Measurements from ENCODE around the gene ICAM2.
A peak's percentile ranks its signal among the peaks of the same experiment; 100 is the strongest.

The ICAM2 gene

DNA sequence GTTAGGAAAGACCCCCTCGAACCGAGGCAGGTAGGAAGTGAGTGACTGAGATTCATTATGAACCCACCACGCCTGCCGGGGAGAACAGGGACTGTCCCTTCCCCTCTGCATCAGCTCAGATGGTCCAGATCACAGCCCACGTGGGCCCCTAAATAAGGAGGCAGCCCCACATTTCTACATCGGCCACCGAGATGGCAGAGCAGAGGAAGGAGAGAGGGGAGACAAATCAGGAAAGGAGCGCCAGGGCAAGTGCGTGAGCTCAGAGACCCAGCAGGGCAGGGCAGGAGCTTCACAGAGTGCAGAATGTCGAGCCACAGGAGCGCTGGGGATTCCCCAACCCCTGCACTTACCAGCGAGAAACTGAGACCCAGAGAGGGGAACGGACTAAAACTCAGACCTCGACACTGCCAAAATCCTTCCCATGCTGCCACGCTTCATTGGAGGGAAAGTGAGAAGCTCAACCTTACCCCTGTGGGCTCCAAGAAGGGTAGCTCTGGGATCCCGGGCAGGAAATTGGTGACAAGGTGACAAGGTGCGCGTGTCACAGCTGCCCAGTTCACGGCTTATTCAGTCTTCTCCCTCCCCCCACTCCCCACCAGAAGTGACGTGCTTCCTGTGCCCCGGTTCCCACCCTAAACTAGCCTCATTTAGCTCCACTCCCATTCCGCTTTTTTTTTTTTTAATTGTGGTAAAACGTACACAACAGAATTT lies at the start of gene ICAM2:
Gene ICAM2, minus strand, starts transcription at position 578 of the 711 bp plus-strand sequence. CDS start 13,942 bp downstream, outside the sequence.
- peak within 1 kb of the TSS; percentile 20; the same call in 1 of the 2 replicates for H3K4me3 ChIP-seq (ENCODE audit: low read depth, low read length)

DNA sequence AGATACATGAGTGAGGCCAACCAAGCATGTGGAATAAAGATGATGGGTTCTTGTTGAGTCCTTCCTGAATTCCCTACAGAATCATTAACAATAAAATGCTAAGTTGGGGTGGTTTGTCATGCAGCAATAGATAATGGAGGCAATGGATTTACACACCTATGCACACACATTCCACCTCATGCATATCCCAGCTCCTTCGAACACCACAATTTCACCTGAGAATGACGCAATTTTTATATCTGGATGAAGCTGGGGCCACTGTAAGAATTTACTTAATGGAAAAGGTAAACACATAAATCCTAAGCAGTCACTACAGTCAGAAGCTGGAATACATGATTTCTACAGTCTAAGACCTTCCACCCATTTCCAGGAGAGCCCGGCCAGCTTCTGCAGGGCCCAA lies 49.8 kb upstream of the ICAM2 start:
- no peak for DNase-seq (ENCODE audit: low read depth, low spot score)
- TF ChIP-seq, protein P1, sequence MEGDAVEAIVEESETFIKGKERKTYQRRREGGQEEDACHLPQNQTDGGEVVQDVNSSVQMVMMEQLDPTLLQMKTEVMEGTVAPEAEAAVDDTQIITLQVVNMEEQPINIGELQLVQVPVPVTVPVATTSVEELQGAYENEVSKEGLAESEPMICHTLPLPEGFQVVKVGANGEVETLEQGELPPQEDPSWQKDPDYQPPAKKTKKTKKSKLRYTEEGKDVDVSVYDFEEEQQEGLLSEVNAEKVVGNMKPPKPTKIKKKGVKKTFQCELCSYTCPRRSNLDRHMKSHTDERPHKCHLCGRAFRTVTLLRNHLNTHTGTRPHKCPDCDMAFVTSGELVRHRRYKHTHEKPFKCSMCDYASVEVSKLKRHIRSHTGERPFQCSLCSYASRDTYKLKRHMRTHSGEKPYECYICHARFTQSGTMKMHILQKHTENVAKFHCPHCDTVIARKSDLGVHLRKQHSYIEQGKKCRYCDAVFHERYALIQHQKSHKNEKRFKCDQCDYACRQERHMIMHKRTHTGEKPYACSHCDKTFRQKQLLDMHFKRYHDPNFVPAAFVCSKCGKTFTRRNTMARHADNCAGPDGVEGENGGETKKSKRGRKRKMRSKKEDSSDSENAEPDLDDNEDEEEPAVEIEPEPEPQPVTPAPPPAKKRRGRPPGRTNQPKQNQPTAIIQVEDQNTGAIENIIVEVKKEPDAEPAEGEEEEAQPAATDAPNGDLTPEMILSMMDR (IDR thresholded peaks at IDR 0.05; ENCODE audit: insufficient read depth, low read length, missing control alignments), result no peak
- ChIA-PET POLR2A (no interaction called here), CTCF (interaction anchor here (0.8 to 1.4 kb wide), 3 partner anchors 42 to 63 kb away, joined by 3 to 10 read pairs (median 7); no protein-coding TSS in a partner anchor)
- H3K4me3 ChIP-seq (ENCODE audit: low read depth, low read length), result no peak overlapping the region

More for the DNA sequence above, at the start of gene ICAM2:
- CTCF ChIA-PET, result interaction anchor here (0.6 to 16.7 kb wide), 9 partner anchors 9 to 154 kb away, joined by 3 to 1118 read pairs (median 8); partner anchors contain the start of genes ERN1 and GH1
- no peak for DNase-seq (ENCODE audit: low read depth, low spot score)
- TF ChIP-seq, protein P1 (IDR thresholded peaks at IDR 0.05; ENCODE audit: insufficient read depth, low read length, missing control alignments), result no peak
- POLR2A ChIA-PET, result no interaction called here

DNA sequence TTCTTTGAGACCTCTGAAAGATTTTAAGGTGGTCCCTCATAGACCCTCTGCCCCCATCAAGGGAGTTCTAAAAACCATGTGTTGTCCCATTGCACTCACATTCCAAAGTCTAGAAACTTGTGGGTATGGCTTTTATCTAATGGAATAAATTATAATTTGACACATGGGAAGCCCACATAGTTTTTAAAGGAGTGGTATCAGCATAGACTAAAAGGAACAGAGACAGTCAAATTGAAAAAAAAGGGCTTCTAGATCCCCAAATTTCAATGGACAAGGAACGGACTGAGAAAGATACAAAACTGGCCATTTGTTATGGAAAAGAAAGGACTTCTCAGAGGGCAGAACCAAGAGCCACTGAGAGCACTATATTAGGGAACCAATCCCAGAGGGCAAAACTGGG lies 48.7 kb upstream of the ICAM2 start:
- DNase-seq (ENCODE audit: low read depth, low spot score), result no peak
- TF ChIP-seq, protein P1 (IDR thresholded peaks at IDR 0.05; ENCODE audit: insufficient read depth, low read length, missing control alignments), result no peak
- CTCF ChIA-PET, result interaction anchor here (1.2 to 3.5 kb wide), 2 partner anchors 39 to 44 kb away, joined by 3 to 12 read pairs; no protein-coding TSS in a partner anchor
- POLR2A ChIA-PET, result no interaction called here
- H3K4me3 ChIP-seq (ENCODE audit: low read depth, low read length), result no peak overlapping the region

DNA sequence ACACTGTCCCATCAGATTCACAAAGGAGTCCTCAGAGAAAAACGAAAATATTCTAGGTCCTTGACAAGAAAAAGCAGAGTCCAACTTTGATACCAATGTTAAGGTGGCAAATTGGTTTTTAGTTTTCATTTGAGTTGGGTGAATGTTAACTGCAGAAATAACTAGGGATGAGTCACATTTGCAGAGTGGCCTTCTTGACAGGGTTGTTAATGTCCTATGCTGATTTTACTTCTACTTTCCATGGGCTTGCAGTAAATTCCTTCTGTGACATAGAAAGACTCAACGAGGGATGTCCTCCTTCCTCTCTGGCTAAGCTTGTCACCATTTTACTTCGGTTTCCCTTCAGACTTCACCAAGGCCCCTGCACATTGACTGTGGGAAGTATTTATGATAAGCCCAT lies 47.2 kb upstream of the ICAM2 start:
- TF ChIP-seq, protein P1 (IDR thresholded peaks at IDR 0.05; ENCODE audit: insufficient read depth, low read length, missing control alignments), result no peak
- CTCF ChIA-PET, result interaction anchor here (1.5 to 3.5 kb wide), 3 partner anchors 11 to 63 kb away, joined by 5 to 12 read pairs (median 5); partner anchors contain the start of gene ERN1
- POLR2A ChIA-PET, result no interaction called here
- DNase-seq (ENCODE audit: low read depth, low spot score), result no peak
- H3K4me3 ChIP-seq (ENCODE audit: low read depth, low read length), result no peak overlapping the region

DNA sequence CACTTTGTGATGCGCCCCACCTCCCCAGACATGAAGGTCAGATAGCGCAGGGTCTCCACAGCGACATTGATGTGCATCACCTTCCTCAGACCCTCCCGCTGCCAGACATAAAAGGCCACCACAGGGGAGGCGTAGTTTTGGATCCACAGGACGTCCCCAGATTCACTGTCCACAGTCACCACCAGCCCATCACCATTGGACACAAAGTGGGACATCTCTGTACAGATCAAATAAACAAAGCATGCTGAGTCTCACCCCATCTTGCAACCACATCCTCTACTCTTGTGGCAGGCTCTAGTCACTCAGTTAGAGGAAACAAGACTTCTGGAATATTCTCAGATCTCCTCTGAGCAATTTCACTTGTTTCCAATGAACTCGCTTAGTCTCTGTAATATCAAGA lies 46.3 kb upstream of the ICAM2 start:
- ChIA-PET CTCF (interaction anchor here (1.5 to 3.5 kb wide), 3 partner anchors 10 to 64 kb away, joined by 5 to 12 read pairs (median 5); partner anchors contain the start of gene ERN1), POLR2A (no interaction called here)
- TF ChIP-seq, protein P1 (IDR thresholded peaks at IDR 0.05; ENCODE audit: insufficient read depth, low read length, missing control alignments), result no peak
- no peak overlapping the region for H3K4me3 ChIP-seq (ENCODE audit: low read depth, low read length)
- no peak for DNase-seq (ENCODE audit: low read depth, low spot score)

DNA sequence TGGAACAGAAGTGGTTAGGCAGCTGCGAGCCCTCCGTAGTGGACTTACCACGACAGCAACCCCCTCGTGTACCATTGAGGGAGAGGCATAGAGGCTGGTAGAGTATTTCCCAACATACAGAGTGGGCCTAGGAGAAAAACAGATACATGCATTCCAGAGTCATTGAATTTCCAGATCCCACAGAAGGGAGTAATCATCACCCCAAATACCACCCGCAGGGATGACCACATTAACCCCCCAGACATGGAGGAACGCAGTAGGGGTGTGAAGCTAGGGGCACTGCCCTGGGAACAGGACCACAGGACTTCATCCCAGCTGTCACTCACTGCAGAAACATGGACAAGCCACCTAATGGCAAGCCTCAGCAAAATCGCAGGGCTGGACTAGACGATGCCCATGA lies 44.7 kb upstream of the ICAM2 start:
- ChIA-PET POLR2A (interaction anchor here (0.6 kb wide), 1 partner anchor 27 kb away, joined by 3 read pairs; no protein-coding TSS in a partner anchor), CTCF (interaction anchor here (1.1 to 8.6 kb wide), 5 partner anchors 38 to 217 kb away, joined by 3 to 83 read pairs (median 11); partner anchors contain the start of gene ERN1)
- no peak for DNase-seq (ENCODE audit: low read depth, low spot score)
- H3K4me3 ChIP-seq (ENCODE audit: low read depth, low read length), result no peak overlapping the region
- TF ChIP-seq, protein P1 (IDR thresholded peaks at IDR 0.05; ENCODE audit: insufficient read depth, low read length, missing control alignments), result no peak

Measured in AG04449 (cell line).